Measurements from ENCODE around the gene ATF4. TPM values are rescaled to one million over a fixed set of nuclear protein-coding genes. Genes with fewer than 3 reads are reported as not detected.

ATF4 gene
- total RNA-seq, 2 experiments from 2014 or later = 589 to 609 TPM

- H3K9me3 Mint-ChIP-seq = peaks cover 1% of the 10 kb centered on the region
- H3K27me3 Mint-ChIP-seq (ENCODE audit: low read depth) = no peaks in the 10 kb centered on the region
- CTCF ChIA-PET = no interaction called here
- peaks cover 12% of the 10 kb centered on the region for H3K4me1 Mint-ChIP-seq (ENCODE audit: low read depth)
- no peak within 1 kb of the TSS for H3K4me3 Mint-ChIP-seq
- DNase-seq = no peak
- H3K36me3 Mint-ChIP-seq (ENCODE audit: low read depth) = no peaks in the 10 kb centered on the region
- intact Hi-C loops (cut with micrococcal nuclease) = no loop called here
- no peak within 1 kb of the TSS for H3K27ac Mint-ChIP-seq
Measured at GRCh38 chr22:39570665-39571064, 50.3 kb downstream of the ATF4 start, which contains the start of gene CACNA1I. Gene CACNA1I, plus strand, starts transcription at chr22:39570753. Its CDS starts 0 bp downstream, at chr22:39570753.

- no peak for DNase-seq
- Mint-ChIP-seq H3K9me3 (no peaks in the 10 kb centered on the region), H3K36me3 (ENCODE audit: low read depth) (no peaks in the 10 kb centered on the region), H3K27me3 (ENCODE audit: low read depth) (no peaks in the 10 kb centered on the region), H3K4me1 (ENCODE audit: low read depth) (peaks cover 12% of the 10 kb centered on the region), H3K27ac (no peak overlapping the region), H3K4me3 (no peak overlapping the region)
- CTCF ChIA-PET = no interaction called here
- intact Hi-C loops (cut with micrococcal nuclease) = no loop called here
Measured at GRCh38 chr22:39571538-39571937, 51.2 kb downstream of the ATF4 start.

Other genes starting within 250 kb of the ATF4 start
- gene RPL3, start 200.9 kb upstream of the ATF4 start, total RNA-seq = 1,000 to 10,000 TPM; 3,434 to 3,511 TPM
- under 1 TPM; 0.27 to 0.29 TPM for gene SYNGR1, start 170.6 kb upstream of the ATF4 start, total RNA-seq
- 10 to 100 TPM; 15.2 to 17.7 TPM for gene TAB1, start 120.8 kb upstream of the ATF4 start, total RNA-seq
- under 1 TPM; 0.40 to 0.62 TPM for gene MGAT3, start 63.5 kb upstream of the ATF4 start, total RNA-seq
- gene MIEF1, start 18.3 kb upstream of the ATF4 start, total RNA-seq = 10 to 100 TPM; 33.3 to 35.1 TPM
- gene RPS19BP1, start 12.2 kb downstream of the ATF4 start, total RNA-seq = 10 to 100 TPM; 52.0 to 56.2 TPM
- under 1 TPM; 0.27 to 0.31 TPM for gene CACNA1I, start 50.2 kb downstream of the ATF4 start, total RNA-seq